Skeletal muscle satellite cell (primary cell): ENCODE results near the gene PEX14.

Experiments
- H3K27me3 ChIP-seq: 2 replicates; pipeline ENCODE4 v1.7.0; 2013; ENCODE audit warnings: low read length; ENCODE audit not compliant: control insufficient read depth, insufficient read depth
- H3K36me3 ChIP-seq: 2 replicates; pipeline ENCODE4 v1.7.0; 2013; ENCODE audit warnings: mild to moderate bottlenecking, control low read depth, low read length; ENCODE audit not compliant: insufficient read depth
- H3K4me1 ChIP-seq: 2 replicates; pipeline ENCODE4 v1.7.0; 2013; ENCODE audit warnings: low read length; ENCODE audit not compliant: control insufficient read depth, insufficient read depth
- H3K4me2 ChIP-seq: 2 replicates; pipeline ENCODE4 v1.7.0; 2013; ENCODE audit warnings: mild to moderate bottlenecking, low read length
- H3K4me3 ChIP-seq: 2 replicates; pipeline ENCODE4 v1.7.0; 2013; ENCODE audit warnings: low read length
- H3K9ac ChIP-seq: 2 replicates; pipeline ENCODE4 v1.7.0; 2013; ENCODE audit warnings: mild to moderate bottlenecking, low read depth, low read length, moderate library complexity
- H3K9me3 ChIP-seq: replicated peaks from 2 replicates; pipeline ENCODE4 v1.7.0; 2013; ENCODE audit warnings: mild to moderate bottlenecking, control low read depth, low read length

PEX14 gene

DNA sequence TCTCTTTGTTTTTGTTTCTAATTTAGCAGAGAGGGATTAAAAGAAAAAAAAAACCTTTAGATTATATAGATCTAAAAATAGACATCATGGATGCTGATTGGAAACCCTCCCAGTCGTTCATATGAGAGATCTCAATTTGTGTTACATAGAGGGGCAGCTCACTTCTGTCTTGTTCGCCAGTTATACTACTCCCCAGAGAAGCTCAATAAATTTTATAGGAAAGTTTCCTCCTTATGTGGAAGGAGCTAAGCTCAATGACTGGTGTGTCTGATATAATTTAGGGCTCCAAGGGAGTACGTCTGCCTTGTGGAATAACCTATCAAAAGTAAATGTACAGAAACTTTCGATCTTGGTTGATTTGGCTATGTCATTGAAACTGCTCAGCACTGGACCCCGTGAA, 117.6 kb downstream of the PEX14 start:
- Histone ChIP-seq H3K36me3 (no peaks in the 10 kb centered on the region), H3K9me3 (no peaks in the 10 kb centered on the region), H3K4me3 (no peak overlapping the region), H3K4me1 (no peaks in the 10 kb centered on the region), H3K27me3 (no peaks in the 10 kb centered on the region), H3K9ac (no peak overlapping the region), H3K4me2 (no peak overlapping the region)

DNA sequence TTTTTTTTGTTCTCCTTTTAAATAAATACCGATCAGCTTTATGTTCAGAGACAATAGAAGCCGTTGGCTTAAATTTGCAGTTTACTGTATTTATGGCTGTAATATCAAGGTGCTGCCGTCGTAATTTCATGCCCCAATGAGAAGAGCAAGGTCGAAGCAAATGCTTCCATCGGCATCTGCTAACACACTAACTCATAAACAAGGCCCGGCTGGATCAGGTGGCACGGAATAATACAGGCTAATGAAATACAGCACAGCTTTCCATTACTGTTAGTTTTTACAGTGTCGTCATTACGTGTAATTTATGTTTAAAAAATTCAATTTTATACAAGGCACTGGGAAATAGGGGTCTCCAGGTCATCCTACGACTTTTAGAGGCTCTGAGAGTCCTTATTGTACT, 119.0 kb downstream of the PEX14 start:
- Histone ChIP-seq H3K27me3 (no peaks in the 10 kb centered on the region), H3K9me3 (no peaks in the 10 kb centered on the region), H3K36me3 (no peaks in the 10 kb centered on the region), H3K4me3 (no peak overlapping the region), H3K9ac (no peak overlapping the region), H3K4me1 (peaks cover 9% of the 10 kb centered on the region), H3K4me2 (no peak overlapping the region)

DNA sequence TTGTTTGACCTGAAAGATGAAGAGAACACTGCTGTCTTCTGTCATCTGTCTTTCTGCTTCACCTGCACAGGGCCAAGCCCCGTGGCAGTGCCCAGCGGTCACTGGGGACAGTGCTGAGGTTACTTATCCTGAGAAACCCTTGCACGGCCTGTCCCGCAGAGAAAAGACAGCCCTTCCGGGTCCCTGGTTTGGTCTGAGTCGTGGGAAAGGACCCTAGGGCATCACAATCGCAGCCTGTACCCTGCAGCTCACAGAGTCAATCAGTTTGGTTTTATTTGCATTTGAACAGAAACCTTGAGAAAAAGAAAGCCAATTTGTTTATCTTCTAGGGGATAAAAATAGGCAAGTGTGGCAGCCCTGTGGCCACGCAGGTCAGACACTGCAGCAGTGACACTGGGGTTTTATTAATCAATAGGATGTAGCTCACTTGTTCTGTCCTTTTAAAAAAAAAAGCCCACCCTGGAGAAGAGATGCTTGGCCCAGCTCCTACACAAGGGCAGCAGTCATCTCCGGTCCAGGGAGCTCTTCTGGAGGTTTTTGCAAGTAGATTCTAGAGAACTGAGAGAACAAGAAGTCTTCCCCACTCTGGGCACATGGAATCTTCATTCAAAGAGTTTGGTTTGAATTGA, 120.0 kb downstream of the PEX14 start:
- H3K4me3 ChIP-seq, result no peak overlapping the region
- no peaks in the 10 kb centered on the region for H3K36me3 ChIP-seq
- H3K9me3 ChIP-seq, result no peaks in the 10 kb centered on the region
- no peak overlapping the region for H3K4me2 ChIP-seq
- no peak overlapping the region for H3K9ac ChIP-seq
- H3K4me1 ChIP-seq, result peaks cover 19% of the 10 kb centered on the region
- no peaks in the 10 kb centered on the region for H3K27me3 ChIP-seq

DNA sequence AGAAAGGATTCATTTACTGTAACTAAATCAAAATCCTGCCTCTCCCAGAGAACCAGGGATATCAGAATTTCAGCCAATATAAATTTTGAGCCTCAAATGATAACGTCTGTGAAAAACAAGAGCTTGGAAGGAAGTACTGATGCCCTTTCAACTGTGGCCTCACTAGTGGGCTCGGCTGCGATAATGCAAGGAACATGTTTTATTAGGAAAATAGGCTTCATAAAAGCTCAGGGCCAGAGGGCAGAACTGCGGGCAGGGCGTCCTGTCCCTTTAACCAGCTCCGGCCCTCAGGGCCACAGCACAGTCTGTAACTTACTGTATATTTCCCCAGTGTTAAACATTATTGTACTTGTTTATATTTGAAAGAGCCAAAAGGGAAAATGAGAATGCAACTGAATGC, 122.0 kb downstream of the PEX14 start:
- Histone ChIP-seq H3K4me2 (no peak overlapping the region), H3K4me1 (peaks cover 28% of the 10 kb centered on the region), H3K4me3 (no peak overlapping the region), H3K9ac (no peak overlapping the region), H3K36me3 (no peaks in the 10 kb centered on the region), H3K27me3 (no peaks in the 10 kb centered on the region), H3K9me3 (no peaks in the 10 kb centered on the region)

DNA sequence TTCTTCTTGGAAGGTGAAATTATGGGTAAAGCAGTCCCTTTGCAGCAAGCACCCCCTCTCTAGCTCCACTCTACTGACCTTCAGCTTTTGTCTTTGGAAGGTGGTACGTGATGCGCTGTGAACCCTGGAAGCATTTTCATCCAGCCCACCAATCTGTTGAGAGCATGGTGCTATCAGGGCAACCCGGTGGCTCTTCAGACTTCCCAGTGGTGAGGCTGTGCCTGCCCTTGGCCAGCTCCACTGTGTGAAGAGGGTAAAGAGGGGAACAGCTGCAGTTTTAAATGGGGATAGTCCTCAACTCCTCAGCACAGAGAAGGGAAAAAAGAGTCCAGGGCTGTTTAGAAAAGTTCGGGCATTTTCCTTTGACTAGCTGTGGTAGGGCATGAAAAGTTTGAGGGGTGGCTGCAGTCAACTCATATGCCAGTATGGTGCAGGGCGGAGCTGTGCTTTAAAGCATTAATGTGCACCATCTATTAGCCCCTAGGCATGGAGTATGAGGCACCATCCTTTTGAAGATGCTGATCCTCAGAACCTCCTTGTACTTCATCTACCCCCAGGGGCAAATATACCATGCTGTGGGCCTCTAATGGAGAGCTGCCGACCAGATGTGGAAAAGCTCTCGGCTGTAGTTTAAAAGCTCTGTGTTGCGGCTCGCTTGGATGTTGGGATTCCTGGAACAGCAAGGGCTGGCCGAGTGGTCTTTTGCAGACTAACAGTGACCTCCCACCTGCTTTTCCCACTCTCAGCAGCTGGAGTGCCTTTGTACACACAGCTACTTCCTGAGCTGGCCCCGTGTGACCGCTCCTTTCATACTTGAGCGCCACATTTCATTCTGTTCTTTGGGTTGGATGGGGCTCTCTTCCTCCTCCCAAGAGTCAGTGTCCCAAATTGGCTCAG, 123.0 kb downstream of the PEX14 start:
- Histone ChIP-seq H3K27me3 (no peaks in the 10 kb centered on the region), H3K4me1 (peaks cover 28% of the 10 kb centered on the region)

DNA sequence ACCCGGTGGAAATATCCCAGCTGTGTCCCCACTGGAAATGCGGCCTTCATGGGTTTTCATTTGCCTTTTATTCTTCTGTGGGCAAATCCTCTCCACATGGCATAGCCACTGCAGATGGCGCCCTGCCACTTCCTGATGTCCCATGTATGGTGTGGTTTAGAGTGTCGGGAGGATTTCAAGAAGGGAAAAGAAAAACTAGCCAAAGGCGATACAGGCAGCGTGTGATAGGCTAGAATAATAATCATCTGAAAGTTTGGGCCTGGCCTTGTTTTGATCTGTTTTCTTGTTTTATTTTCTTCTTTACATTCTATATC, 123.6 kb downstream of the PEX14 start:
- Histone ChIP-seq H3K36me3 (no peaks in the 10 kb centered on the region), H3K27me3 (no peaks in the 10 kb centered on the region), H3K9me3 (no peaks in the 10 kb centered on the region), H3K4me1 (peaks cover 28% of the 10 kb centered on the region), H3K4me2 (peak overlapping the region; percentile 6), H3K9ac (peak overlapping the region; percentile 3), H3K4me3 (no peak overlapping the region)

More for the DNA sequence above, 123.0 kb downstream of the PEX14 start:
- Histone ChIP-seq H3K36me3 (no peaks in the 10 kb centered on the region), H3K4me2 (peak overlapping the region; percentile 6), H3K9ac (peak overlapping the region; percentile 3), H3K9me3 (no peaks in the 10 kb centered on the region), H3K4me3 (no peak overlapping the region)

DNA sequence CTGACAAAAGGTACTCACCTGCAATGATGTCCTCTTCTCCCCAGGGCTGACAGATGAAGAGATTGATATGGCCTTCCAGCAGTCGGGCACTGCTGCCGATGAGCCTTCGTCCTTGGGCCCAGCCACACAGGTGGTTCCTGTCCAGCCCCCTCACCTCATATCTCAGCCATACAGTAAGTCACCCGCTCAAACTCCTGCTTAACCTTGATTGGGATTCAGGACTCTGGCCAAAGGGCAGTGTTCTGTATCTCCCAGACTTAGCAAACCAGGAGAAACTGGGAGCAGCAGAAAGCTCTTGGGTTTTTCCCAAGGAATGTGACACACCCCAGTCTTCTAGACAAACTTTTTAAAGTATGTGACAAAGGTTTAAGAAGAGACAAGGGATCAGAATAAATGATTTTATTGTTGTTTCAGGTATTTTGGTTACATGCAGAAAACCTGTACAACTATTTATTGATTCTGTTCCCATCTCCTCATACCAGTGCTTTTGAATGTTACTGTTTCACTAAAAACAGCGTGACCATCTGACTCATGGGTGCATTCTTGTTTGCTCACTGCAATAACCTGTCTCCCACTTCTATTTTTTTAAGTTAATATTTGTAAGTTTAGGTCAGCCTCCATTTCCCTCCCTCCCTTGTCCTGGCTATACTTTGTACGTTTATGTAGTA, 124.6 kb downstream of the PEX14 start:
- Histone ChIP-seq H3K4me2 (peak overlapping the region; percentile 28), H3K27me3 (no peaks in the 10 kb centered on the region), H3K4me3 (no peak overlapping the region), H3K36me3 (no peaks in the 10 kb centered on the region), H3K4me1 (peaks cover 28% of the 10 kb centered on the region), H3K9me3 (no peaks in the 10 kb centered on the region), H3K9ac (peak overlapping the region; percentile 23)

DNA sequence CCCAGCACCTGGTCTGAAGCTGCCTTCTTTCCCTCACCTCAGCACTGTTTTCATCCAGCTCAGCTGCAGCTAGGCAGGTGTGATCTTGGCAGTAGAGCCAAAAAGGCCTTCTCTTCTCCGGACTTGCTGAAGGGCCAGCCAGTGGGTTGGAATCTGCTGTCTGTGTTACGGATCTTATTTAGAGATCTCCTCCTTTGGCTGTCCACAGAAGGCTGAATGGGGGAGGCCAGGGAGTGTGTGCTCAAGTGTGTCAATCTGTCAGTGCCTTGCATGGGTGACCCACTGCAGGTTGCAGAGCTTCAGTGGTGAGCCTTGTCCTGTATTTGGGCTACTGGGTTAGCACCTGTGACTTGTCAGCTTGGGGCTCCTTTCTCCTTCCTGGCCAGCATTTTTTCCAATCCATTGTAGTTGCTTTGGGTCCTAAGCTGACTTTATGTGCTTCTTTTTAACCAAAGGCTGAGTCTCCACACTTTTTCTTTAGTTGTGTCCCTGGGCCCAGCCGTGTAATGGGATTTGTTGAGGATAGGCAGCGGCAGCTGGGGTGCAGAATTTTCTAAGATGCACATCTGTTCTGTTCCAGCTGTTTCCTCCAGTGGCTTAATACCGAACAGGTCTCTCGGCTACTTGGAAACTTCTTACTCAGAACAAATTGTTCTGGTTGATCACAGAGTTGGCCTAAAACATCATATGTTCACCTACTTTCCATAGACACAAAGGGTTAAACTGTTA, 126.8 kb downstream of the PEX14 start:
- Histone ChIP-seq H3K4me3 (no peak overlapping the region), H3K4me1 (peaks cover 28% of the 10 kb centered on the region), H3K27me3 (no peaks in the 10 kb centered on the region), H3K4me2 (no peak overlapping the region), H3K36me3 (no peaks in the 10 kb centered on the region), H3K9me3 (no peaks in the 10 kb centered on the region), H3K9ac (no peak overlapping the region)

DNA sequence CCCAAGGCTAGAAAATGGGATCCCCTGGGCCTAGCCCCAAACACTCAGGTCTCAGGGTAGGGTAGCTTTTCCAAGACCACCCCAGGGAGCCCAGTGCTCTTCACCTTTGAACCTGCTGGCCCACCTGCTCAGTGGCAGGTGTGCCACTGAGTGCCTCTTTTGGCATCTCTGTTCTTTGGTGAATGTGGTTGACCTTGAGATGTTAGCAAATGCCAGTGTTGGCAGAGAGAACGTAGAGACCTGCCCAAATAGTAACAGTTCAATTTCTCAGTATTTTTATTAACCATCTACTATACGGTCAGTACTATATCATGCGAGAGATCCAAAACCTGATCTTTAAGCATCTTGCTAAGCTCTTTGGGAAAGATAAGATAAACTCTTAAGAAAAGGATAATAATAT, 128.2 kb downstream of the PEX14 start:
- H3K4me2 ChIP-seq, result no peak overlapping the region
- H3K27me3 ChIP-seq, result no peaks in the 10 kb centered on the region
- H3K9me3 ChIP-seq, result no peaks in the 10 kb centered on the region
- no peak overlapping the region for H3K4me3 ChIP-seq
- no peak overlapping the region for H3K9ac ChIP-seq
- peaks cover 27% of the 10 kb centered on the region for H3K4me1 ChIP-seq
- no peaks in the 10 kb centered on the region for H3K36me3 ChIP-seq

DNA sequence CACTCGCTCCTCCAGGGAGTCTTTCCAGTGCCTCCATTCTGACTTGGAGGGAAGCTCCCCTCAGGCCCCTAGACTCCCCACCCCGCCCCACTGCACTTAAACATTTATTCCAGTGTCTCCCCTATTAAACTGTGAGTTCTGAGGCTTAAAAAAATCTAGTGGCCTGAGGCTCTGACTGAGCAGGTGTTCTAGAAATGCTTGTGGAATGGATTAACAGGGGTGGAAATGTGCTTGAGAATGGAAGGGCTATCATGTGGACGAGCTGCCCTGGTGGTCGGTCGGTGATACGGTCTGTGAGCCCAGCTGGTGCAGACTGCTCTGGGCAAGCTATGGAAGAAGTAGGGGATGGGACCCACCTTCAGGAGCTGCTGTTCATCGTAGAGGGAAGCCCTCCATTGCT, 130.2 kb downstream of the PEX14 start:
- H3K36me3 ChIP-seq, result no peaks in the 10 kb centered on the region
- no peak overlapping the region for H3K4me3 ChIP-seq
- no peaks in the 10 kb centered on the region for H3K9me3 ChIP-seq
- H3K27me3 ChIP-seq, result no peaks in the 10 kb centered on the region
- no peak overlapping the region for H3K9ac ChIP-seq
- peaks cover 7% of the 10 kb centered on the region for H3K4me1 ChIP-seq
- H3K4me2 ChIP-seq, result no peak overlapping the region

DNA sequence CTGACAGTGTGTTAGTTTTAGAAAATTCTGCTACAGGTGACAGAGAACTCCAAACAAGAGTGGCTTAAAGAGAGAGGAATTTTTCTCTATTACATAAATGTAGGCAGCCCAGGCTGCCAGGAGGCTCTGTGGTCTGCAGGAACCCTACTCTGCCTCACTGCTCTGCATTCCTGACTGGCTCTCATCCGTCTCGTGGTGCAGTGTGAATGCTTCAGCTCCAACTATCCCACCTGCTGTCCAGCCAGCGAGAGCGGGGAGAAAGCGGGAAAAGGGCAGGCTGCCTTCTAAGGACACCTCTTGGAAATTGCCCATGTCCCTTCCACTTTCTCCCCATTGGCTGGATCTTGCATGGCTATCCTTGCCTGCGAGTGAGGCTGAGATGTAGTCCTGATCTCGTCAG, 131.3 kb downstream of the PEX14 start:
- Histone ChIP-seq H3K36me3 (no peaks in the 10 kb centered on the region), H3K9ac (no peak overlapping the region), H3K4me3 (no peak overlapping the region), H3K9me3 (no peaks in the 10 kb centered on the region), H3K4me1 (peaks cover 6% of the 10 kb centered on the region), H3K27me3 (no peaks in the 10 kb centered on the region), H3K4me2 (no peak overlapping the region)
